SIG-M5 treated with dmso at 0.1 percent for 504 hours (cell line): ENCODE results near the gene ZFYVE16.
"Not testable (repeated sequence)": the region's sequence is repeated elsewhere in the genome, so short reads cannot be mapped to it uniquely, and the experiment has no call there.

Source experiments
- DNase-seq: peaks from one replicate; lab custom pipeline; 2025; ENCODE audit not compliant: unreplicated experiment; lab: John Stamatoyannopoulos, UW

Gene ZFYVE16

DNA sequence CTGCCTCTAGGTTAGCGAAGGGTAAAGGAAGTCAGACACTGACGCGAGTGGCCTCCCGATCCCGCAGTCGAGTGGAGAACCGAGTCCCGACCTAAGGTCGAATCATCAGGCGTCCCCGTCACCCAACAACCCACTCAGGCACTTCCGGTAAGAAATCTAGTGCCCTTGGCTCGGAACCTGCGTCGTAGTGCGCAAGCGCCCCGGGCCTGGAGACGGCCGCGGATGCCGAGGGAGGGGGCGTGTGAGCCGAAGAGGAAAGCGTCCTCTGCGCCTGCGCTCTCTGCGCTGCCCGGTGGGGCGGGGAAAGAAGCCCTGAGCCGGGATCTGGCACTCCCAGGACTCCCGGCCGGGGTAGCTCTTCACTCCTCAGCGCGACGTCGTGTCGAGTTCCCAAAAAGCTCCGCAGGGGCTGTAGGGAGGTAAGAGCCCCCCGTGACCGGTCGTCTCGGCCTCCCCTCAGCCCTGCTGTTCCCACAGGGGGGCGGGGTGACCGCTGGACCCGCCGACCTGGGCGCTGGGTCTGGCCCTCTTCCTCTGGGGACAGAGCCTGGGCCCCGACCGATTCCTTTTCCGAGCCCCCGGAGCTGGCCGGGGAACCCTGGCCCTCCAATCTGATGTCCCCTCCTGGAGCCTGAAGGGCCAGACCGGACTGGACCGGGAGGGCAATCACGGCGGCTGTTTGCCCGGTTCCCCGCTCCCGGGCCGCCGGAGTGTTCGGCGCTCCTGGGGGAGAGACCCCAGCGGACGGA lies at the start of gene ZFYVE16:
Gene ZFYVE16 (plus strand): TSS at position 330 of the 749 bp plus-strand sequence. CDS start 26,084 bp downstream, outside the sequence.
- DNase-seq, result peak; percentile 95

DNA sequence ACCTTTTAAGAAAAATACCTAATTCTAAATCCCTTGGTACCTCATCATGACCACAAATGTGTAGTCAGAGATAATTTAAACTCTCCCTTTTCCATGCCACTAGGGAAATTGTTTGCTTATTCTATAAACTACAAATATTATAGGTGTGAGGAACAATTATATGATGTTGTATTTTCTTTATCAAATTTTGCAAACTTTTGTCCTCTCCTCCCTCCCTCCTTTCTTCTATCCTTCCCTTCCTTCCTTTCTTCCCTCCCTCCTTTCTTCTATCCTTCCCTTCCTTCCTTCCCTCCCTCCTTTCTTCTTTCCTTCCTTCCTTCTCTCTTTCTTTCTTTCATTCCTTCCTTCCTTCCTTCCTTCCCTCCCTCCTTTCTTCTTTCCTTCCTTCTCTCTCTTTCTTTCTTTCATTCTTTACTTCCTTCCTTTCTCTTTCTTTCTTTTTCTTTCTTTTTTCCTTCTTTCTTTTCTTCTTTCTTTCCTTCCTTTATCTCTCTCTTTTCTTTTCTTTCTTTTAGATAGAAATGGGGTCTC lies 46.9 kb upstream of the ZFYVE16 start:
- no peak for DNase-seq

DNA sequence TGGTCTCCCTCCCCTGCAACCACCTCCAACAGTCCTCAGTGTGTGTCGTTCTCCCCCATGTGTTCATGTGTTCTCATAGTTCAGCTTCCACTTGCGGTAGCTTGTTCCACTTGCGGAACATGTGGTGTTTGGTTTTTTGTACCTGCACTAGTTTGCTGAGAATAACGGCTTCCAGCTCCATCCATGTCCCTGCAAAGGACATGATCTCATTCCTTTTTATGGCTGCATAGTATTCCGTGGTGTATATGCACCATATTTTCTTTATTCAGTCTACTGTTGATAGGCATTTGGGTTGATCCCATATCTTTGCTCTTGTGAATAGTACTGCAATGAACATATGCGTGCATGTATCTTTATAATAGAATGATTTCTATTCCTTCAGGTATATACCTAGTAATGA lies 43.0 kb upstream of the ZFYVE16 start:
- DNase-seq, result no peak

DNA sequence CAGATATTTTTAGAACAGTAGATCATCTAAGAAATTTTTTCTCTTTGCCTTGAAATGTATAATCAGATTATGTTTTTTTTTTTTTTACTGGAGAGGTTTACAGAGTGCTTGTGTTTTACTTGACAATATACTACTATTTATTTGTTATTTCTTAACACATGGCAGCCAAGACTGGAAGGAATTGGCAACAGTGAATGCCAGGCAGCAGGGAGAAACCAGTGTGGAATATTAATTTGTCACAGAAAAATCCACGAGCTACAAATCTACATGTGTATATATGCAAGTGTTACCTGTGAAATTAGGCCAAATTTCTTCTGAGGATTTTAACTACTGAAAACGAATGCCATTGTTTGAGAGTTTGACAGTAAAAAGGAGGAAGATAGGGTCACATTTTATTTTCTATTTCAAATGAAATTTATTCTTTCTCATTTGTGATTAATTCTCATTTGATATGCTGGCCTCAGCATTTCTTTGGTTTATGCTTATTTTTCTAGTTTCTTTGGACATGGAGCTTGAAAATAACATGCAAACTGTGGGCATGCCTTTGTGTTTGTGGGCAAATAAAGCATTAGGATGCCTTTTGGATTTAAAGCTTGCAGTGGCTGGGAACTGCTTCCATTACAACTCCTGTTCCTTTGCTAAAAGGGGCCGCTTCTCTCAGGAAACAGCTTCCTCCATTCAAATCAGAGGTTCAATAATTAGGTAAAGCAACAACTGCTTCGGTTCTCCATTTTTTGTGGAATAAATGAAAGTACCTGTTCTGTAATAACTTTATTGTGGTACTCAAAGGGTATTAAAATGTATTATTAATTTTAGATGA lies 39.0 kb upstream of the ZFYVE16 start:
- DNase-seq, result no peak

DNA sequence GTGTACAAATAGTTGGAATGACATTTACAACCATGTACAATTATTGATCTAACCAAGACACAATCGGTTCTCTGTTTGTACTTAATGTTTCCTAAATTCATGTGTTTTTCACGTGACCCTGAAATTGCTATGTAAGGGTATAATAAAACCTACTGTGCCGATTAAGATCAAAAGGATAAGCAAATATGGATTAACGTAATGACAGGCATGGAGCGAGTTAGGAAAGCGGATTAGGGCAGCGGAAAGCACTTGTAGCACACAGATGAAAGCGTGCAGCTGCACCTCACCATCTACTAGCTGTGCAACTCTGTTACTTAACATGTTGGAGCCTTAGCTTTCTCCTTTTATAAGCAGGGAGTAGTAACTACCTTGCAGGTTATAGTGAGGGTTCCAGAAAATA lies 38.3 kb upstream of the ZFYVE16 start:
- DNase-seq, result no peak

DNA sequence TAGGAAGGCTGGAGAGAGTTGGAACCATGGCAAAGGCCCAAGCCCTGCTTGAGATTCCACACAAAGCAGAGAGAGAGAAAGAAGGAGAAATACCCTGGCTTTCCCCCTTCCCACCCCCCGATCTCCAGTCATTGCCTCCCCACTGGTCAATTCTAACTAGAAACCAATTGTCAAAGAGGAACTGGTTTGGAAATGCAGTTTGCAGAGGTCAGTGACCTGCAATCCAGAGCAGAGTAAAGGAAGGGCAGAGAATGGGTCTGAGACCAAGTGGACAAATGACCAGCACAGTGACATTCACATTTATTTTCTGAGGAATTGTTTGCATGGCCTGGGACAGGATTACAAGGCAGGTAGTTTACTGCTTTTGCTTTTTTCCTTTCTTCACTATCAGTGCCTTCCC lies 37.5 kb upstream of the ZFYVE16 start:
- DNase-seq, result no peak

DNA sequence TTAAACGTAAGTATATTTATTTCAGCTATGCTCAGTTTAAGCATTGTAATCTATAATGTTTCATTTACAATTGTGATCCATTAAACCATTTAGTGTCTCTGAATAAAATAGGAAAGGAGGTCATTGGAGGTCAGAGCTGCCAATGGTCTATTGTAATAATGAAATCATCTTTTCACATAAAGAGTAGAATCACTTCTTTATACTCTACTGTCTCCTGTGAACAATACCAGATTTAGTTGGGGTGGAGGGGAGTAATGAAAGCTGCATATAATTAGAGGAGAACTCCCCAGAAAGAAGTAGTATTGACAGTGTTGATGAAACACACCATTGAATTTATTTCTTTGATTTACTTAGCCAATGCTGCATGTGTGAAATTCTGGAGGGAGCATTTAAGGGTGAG lies 35.1 kb upstream of the ZFYVE16 start:
- no peak for DNase-seq

DNA sequence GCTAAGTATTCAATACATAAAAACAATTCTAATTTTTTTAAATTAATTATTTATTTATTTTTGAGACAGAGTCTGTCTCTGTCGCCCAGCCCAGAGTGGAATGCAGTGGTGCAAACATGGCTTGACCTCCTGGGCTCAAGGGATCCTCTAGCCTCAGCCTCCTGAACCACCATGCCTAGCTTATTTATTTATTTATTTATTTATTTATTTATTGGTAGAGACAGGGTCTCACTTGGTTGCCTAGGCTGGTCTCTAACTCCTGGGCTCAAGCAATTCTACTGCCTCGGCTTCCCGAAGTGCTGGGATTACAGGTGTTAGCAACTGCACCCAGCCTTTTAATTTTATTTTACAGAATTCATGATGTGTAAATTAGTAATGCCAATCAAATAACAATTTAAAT lies 33.7 kb upstream of the ZFYVE16 start:
- DNase-seq, result no peak

DNA sequence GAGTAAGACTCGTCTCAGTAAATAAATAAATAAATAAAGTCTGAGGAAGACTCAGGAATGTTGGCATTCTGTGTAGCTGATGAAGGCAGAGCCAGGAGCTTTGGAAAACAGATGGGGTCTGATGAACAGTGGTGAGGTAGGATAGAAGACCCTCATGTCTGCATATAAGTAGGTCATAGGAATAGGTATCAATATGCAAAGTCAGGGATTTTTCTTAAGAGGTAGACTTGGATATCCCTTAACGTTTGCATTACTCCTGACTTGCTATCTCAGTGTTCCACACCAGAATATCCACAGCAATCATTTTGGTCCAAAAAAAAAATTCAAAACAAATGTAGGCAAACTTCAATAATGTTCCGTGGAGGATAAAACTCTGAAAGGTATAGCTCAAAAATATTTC lies 31.3 kb upstream of the ZFYVE16 start:
- no peak for DNase-seq

DNA sequence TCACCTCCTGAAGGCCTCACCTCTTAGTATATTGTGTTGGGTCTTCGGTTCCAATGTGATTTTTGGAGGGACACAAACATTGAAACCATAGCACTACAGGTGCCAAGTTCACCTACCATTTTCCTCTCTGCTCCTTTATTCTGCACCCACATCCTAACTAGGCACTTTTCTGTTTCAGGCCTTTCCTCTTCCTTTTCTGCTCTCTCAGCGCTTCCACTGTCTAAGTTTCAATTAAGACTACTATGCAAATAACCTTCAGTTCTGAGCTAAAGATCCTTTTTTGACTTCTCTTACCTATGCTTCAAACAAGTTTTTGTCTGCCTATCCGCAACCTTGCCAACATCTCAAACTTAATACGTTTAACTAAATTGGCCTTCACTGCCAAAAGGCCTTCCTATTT lies 25.4 kb upstream of the ZFYVE16 start:
- DNase-seq, result no peak

DNA sequence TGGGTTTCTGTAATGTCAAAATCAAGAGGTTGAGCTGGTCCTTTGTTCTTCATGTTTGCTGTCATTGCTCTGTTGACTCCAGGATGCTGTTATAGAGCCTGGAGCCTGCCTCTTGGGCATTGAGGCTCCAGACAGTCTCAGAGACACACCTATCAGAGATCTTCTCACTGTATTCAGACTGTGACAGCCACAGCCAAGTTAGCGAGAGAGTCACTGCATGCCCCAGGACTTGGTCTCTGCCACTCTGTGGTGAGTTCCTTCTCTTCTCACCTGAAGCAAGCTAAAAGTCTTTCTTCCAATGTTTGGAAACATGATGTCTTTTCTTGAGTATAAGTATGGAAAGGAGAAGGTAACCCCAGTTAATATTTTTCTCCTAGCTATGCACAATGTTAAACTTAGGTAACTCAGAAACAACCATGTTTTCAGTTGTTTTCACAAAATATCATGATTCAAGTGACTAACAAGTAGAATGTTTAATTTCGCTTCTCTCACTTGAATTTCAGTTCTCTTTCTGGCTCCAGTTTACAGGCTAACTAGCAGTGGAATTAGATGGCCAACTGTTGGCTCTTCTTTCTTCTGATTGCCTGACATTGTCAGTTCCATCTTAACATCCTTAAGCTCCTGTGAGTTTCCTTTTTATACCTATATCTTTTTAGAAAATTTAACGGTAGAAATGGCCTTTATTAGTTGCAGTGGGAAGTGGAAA lies 20.6 kb upstream of the ZFYVE16 start:
- no peak for DNase-seq

DNA sequence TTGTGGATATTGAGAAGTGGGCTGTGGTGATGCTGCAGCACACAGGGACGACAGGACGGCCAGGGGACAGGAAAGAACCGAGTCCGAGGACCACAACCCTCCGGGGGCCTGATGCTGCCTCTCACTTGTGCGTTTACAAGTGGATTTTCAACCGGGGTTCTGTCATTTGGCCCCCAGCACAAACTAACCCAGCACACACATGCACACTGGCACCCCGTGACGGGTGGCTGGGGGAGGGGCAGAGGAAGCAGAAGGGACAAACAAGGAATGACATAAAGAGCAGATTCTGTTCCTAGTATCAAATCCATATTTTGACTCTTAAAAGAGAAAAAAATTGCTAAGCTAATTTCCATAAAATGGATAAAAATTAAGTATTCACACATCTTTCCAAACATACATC lies 18.3 kb upstream of the ZFYVE16 start:
- DNase-seq, result no peak

DNA sequence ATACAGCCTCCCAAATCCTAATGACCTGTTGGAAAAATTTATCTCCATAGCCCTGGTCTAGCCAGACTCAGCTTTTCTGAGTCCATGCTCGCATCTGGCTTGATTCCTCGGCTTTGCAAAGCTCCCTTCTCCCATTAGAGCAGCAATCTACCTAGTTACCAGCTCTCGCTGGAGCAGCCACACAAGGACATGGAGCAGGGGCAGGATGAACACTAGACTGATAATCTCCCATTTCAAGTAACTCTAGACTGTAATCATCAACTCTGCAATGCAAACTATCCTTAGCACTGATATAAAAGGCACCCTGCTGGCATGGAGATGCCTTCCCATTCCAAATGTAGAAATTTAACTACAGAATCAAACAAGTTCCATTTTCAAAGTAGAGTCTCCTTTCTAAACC lies 17.5 kb upstream of the ZFYVE16 start:
- not testable (repeated sequence) for DNase-seq

DNA sequence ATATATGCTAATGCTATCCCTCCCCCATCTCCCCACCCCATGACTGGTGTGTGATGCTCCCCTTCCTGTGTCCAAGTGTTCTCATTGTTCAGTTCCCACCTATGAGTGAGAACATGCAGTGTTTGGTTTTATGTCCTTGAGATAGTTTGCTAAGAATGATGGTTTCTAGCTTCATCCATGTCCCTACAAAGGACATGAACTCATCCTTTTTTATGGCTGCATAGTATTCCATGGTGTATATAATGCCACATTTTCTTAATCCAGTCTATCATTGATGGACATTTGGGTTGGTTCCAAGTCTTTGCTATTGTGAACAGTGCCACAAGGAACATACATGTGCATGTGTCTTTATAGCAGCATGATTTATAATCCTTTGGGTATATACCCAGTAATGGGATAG lies 16.6 kb upstream of the ZFYVE16 start:
- DNase-seq, result not testable (repeated sequence)

DNA sequence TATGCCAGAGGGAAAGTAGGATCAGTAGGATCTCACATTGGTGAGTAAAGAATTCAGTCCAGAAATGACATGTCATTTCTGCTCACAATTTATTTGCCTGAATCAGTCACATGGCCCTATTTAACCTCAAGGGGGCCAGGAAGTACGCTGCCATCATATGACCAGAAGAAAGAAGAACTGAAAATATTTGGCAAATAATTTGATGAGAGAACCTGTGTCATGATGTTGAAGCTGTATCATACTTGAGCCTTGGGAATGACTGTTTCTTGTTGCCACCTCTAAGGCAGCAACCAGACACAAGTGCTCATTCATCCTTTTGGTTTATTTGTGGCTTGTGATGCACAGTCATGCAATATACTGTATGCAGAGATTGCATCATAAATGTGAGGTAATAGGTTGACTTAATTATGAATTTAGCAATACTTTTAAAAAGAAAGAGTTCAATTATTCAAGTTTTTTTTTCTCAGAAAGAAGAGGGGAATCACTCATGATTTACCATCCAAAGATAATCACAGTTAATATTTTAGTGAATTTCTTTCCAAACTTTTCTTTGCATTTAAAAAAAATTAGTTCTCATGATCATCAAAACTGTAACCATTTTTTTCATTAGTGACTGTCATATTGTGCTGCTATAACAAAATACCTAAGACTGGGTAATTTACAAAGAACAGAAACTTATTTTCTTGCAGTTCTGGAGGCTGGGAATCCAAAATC lies 8.2 kb upstream of the ZFYVE16 start:
- peak; percentile 87 for DNase-seq

DNA sequence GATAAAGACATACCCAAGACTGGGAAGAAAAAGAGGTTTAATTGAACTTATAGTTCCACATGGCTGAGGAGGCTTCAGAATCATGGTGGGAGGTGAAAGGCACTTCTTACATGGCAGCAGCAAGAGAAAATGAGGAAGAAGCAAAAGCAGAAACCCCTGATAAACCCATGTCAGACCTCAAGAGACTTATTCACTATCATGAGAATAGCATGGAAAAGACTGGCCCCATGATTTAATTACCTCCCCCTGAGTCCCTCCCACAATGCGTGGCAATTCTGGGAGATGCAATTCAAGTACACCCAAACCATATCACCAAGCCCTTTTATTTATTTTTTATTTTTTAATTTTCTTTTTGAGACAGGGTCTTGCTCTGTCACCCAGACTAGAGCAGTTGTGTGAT lies 7.5 kb upstream of the ZFYVE16 start:
- DNase-seq, result peak; percentile 3

DNA sequence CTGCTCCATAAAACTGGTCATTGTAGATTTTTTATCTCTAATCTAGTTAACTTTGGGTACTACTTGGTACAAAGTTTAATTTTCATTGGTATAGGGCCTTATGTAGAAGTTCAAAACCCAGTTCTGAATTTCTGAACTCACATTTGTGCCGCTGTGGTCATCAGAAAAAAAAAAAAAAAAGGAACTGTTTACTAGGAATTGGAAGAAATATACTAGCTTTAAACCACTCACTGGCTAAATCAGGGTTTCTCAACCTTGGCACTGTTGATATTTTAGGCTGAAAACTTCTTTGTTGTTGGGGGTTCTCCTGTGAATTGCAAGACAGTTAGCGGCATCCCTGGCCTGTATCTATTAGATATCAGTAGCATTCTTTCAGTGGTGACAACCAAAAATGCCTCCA lies 4.1 kb upstream of the ZFYVE16 start:
- peak; percentile 40 for DNase-seq

DNA sequence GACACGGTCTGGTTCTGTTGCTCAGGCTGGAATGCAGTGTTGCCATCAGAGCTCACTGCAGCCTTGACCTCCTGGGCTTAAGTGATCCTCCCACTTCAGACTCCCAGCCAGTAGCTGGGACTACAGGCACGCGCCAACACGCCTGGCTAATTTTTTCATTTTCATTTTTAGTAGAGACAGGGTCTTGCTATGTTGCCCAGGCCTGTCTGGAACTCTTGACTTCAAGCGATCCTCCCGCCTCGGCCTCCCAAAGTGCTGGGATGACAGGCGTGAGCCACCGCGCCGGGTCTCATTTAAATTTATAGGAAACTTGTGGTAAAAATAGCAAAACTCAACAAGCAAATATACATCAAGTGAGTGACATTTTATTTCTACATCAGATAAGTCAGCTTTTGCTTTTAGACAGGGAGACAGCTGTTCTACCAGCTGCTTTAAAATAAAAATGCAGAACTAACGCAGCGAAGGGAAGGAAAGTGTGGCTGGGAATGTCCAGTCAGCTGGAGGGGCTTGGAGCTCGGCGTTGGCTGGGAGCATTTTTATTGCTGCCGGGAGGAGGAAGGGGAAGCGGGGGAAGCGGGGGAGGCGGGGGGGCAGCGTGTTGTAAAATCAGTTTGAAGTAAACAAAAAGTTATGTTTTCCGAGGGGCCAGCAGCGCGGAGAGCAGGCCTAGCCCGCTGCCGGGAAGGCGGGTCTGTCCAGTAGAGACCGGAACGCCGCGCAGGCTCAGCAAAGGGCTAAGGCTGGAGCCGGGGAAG lies 707 bp upstream of the ZFYVE16 start:
- DNase-seq, result peak; percentile 74

DNA sequence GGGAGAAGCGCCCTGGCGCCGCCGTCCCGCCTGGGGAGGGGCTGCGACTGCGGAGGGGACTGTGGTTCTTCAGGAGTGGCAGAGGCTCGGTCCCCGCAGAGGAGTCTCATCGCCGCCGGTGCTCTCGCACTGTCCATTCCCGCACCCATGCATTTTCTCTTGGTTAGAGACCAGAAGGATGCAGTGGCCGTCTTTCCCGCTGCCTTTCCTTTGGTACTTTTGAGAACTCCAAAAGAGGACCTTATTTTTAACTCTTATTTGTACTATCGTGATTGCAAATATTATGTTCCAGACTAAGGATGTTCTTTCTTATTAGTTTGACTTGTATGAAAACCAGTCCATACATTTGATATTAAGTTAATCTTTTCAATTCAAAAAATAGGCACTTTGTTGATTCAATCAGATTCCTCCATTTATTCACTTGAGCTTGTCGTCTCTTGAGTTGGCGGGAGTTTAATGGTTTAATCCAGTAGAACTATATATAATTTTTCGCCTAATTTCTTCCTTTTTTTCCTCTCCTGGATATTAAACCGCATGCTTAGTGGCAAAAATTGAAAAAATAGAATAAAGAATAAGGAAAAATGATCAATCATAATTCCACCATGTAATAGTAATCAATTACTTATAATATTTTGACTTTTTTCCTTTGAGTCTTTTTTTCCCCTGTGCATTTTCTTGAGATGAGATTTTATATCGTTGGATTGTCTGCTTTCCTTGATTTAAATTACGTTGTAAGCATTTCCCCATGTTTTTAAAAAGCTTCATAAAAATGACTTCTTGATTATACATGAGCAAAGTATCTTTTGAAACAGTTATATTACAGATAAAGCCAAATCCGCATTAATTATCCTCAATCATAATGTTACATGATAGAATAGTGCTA lies 861 bp downstream of the ZFYVE16 start:
- peak; percentile 51 for DNase-seq
